Activated CD4-positive, alpha-beta T cell treated with anti-CD3 and anti-CD28 coated beads, Interleukin-2, amount 10 ng/mL, durations not matched to agents 7 days and 5 days (primary cell): ENCODE measurements around the gene MZT2A. TPM values are rescaled to one million over a fixed set of nuclear protein-coding genes. Genes with fewer than 3 reads are reported as not detected.
"Not testable (repeated sequence)": the region's sequence is repeated elsewhere in the genome, so short reads cannot be mapped to it uniquely, and the experiment has no call there.

Experiments used
- CTCF ChIA-PET: fragments of 350-600 bp; sonication (Branson Sonifier 250); formaldehyde crosslinking; loops from one replicate; lab custom pipeline; 2021; ENCODE audit warnings: antibody characterized with exemption; lab: Charles Lee
- POLR2A ChIA-PET: fragments of 350-600 bp; sonication (Branson Sonifier 250); formaldehyde crosslinking; loops from one replicate; lab custom pipeline; 2021; ENCODE audit warnings: antibody characterized with exemption; lab: Charles Lee
- DNase-seq: peaks from one replicate; pipeline ENCODE4 v3.0.0-alpha.2; 2020
- H3K27ac Mint-ChIP-seq: one replicate; pipeline ENCODE4 v1.8.0; 2021; ENCODE audit warnings: mild to moderate bottlenecking, moderate library complexity, mixed read lengths
- H3K27me3 Mint-ChIP-seq: one replicate; pipeline ENCODE4 v1.8.0; 2021; ENCODE audit warnings: mixed read lengths
- H3K36me3 Mint-ChIP-seq: one replicate; pipeline ENCODE4 v1.8.0; 2021; ENCODE audit warnings: low read depth, mixed read lengths
- H3K4me1 Mint-ChIP-seq: one replicate; pipeline ENCODE4 v1.8.0; 2021; ENCODE audit warnings: mixed read lengths
- H3K4me3 Mint-ChIP-seq: one replicate; pipeline ENCODE4 v1.8.0; 2021; ENCODE audit warnings: mild to moderate bottlenecking, moderate library complexity, mixed read lengths
- H3K9me3 Mint-ChIP-seq: one replicate; pipeline ENCODE4 v1.8.0; 2021; ENCODE audit warnings: mixed read lengths
- microRNA-seq: library from miRNA; unstranded; fragments of <30 nt; microRNA quantifications from one replicate; pipeline ENCODE4 v1.2.0, GENCODE V29; 2021; ENCODE audit warnings: borderline microRNAs expressed, borderline replicate concordance
- total RNA-seq, 2 experiments: library from RNA; stranded (reverse); gene quantifications; one replicate each; pipeline ENCODE4 v1.2.3, GENCODE V29; 2021

Gene MZT2A
- total RNA-seq, 2 experiments from 2014 or later, result 96.9 to 116 TPM

DNA sequence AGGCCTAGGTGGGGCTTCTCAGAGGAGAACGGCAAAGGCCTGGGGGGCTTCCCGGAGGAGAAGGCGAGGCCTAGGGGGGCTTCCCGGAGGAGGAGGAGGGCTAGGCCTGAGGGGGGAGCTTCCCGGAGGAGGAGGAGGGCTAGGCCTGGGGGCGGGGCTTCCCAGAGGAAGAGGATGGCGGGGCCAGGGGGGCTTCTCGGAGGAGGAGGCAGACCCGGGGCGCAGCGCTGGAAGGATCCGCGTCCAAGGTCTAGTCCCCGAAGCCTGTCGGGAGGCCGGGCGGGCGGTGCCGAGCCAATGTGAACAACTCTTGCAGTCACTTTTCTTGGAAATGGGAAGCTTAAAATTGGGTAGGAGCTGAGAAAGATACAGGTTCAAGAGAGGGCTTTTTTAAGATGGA is 46.3 kb downstream of the MZT2A start:
- ChIA-PET POLR2A (no interaction called here), CTCF (no interaction called here)
- no peak overlapping the region for H3K27ac Mint-ChIP-seq
- peaks cover 2% of the 10 kb centered on the region for H3K36me3 Mint-ChIP-seq
- no peaks in the 10 kb centered on the region for H3K9me3 Mint-ChIP-seq
- no peak for DNase-seq
- H3K27me3 Mint-ChIP-seq, result peaks cover 4% of the 10 kb centered on the region
- H3K4me1 Mint-ChIP-seq, result peaks cover 4% of the 10 kb centered on the region
- H3K4me3 Mint-ChIP-seq, result no peak overlapping the region

DNA sequence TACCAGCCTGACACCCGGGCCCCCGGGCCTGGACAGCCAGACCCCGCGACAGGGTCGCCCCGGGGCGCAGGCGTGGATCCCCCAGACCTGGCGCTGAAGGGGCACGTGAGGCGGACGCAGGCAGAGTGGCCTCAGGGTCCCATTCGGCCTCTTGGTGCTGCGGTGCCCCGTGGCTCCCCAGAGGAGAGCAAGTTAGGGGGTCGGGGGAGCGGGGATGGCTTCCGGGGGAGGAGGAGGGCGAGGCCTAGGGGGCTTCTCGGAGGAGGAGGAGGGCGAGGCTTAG is 46.7 kb downstream of the MZT2A start:
- H3K4me3 Mint-ChIP-seq, H3K36me3 Mint-ChIP-seq, H3K27me3 Mint-ChIP-seq, H3K9me3 Mint-ChIP-seq, CTCF ChIA-PET, DNase-seq, POLR2A ChIA-PET, H3K27ac Mint-ChIP-seq, H3K4me1 Mint-ChIP-seq: not testable (repeated sequence)

DNA sequence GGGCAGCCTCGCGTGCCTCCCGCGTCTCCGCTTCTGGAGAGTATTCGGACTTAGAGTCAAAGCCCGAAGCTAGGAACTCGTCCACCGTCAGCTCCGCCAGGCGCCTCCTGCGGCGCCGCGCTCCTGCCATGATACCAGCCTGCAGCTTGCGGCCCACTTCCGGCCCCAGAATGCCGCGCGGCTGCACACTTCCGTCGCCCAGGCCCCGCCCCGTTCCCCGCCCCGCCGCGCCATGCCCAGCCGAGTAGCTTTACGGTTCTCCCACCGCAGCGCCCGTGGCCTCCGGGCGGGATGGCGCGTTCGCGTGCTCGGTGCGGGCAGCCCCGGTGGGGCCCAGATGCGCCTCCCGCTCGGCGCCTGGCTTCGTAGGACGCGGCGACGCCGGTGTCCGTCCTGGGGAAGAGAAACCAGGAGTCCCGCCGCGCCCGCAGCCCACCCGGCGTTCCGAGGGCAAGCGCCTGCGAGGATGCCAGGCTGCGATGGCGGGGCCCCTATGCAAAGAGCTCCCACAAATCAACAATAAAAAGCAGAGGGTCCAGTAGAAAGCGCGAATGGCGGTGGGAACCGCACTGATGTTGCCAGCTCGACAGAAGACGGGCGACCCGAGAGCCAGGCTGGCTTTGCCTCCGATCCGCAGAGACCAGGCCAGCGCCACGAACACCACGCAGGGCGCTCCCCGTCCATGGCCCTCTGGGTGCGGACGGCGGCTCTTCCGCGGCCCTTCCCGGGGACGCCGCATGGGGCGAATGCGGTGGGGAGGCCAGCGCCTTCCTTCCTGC is 47.3 kb downstream of the MZT2A start:
- H3K4me3 Mint-ChIP-seq, H3K36me3 Mint-ChIP-seq, DNase-seq, H3K27me3 Mint-ChIP-seq, POLR2A ChIA-PET, H3K4me1 Mint-ChIP-seq, H3K9me3 Mint-ChIP-seq, H3K27ac Mint-ChIP-seq, CTCF ChIA-PET: not testable (repeated sequence)

DNA sequence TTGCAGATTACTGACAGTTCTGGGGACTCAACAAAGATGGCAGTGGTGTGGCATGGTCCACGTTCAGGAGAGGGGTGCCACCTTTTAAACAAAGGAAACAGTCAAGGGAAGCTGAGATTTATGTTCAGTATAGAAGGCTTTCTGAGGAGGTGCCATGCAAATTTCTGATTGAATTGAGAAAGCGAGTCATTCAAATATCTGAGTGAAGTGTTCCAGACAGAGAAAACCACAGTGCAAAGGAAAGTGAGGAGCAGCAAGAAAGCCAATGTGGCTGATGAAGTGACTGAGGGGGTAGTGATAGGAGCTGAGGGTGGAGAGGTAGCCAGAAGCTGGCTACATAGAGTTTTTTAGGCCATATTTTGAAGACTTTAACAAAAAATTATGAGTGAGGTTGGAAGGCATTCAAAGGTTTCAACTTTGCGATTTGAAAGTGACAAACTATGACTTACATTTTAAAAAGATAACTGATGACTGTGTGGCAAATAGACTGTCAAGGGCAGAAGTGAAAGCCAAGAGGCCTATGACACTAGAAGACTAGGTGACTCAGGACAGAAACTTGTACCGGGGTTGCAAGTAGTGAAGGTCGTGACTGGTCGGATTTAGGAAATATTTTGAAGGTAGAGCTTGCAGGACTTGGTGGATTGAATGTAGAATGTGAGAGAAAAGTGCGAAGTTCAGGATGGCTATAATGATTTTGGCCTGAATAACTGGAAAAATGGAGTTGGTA is 51.3 kb downstream of the MZT2A start:
- H3K27ac Mint-ChIP-seq, H3K36me3 Mint-ChIP-seq, H3K4me3 Mint-ChIP-seq, H3K9me3 Mint-ChIP-seq, DNase-seq, H3K27me3 Mint-ChIP-seq, CTCF ChIA-PET, POLR2A ChIA-PET, H3K4me1 Mint-ChIP-seq: not testable (repeated sequence)

Small RNA genes lying within 50 kb of the gene (microRNA-seq; reads per million reads assigned to microRNA genes)
- gene MIR4784, result not detected

Other genes starting within 250 kb of the MZT2A start
- gene RAB6D, start 128.2 kb downstream of the MZT2A start, total RNA-seq, result not detected
- not detected for gene TUBA3D, start 16.3 kb downstream of the MZT2A start, total RNA-seq
- gene CCDC74A, start 35.5 kb upstream of the MZT2A start, total RNA-seq, result 1 to 10 TPM; 3.0 to 3.2 TPM